GM23338 (cell line): ENCODE data around the gene LRRFIP1. TPM values are rescaled to one million over a fixed set of nuclear protein-coding genes. Genes with fewer than 3 reads are reported as not detected.
A peak's percentile ranks its signal among the peaks of the same experiment; 100 is the strongest.

ENCODE experiments used
- ATAC-seq: fragments of 200-7000 bp; cut with Tn5 transposase; 3 replicates; pipeline ENCODE4 v1.9.1; 2020
- DNase-seq: peaks from one replicate; pipeline ENCODE4 v3.0.0-alpha.2; 2015; ENCODE audit warnings: low spot score
- H2AFZ ChIP-seq: fragments of 200-600 bp; sonication (generic); 2 replicates; pipeline ENCODE4 v1.8.0; 2016; ENCODE audit warnings: antibody characterized with exemption, mild to moderate bottlenecking, moderate library complexity
- H3F3A ChIP-seq: fragments of 200-600 bp; sonication (generic); replicated peaks from 2 replicates; pipeline ENCODE4 v1.8.0; 2017; ENCODE audit warnings: antibody characterized with exemption, mixed run types, low read depth
- H3K27ac ChIP-seq: fragments of 200-600 bp; sonication (generic); 2 replicates; pipeline ENCODE4 v1.6.1; 2016; ENCODE audit warnings: low read depth
- H3K27me3 ChIP-seq: fragments of 200-600 bp; sonication (generic); 2 replicates; pipeline ENCODE4 v1.8.0; 2016; ENCODE audit warnings: mild to moderate bottlenecking, mixed run types, moderate library complexity; ENCODE audit not compliant: insufficient read depth
- H3K36me3 ChIP-seq: fragments of 200-600 bp; sonication (generic); 2 replicates; pipeline ENCODE4 v1.8.0; 2016; ENCODE audit warnings: mild to moderate bottlenecking; ENCODE audit not compliant: insufficient read depth
- H3K4me1 ChIP-seq: fragments of 200-600 bp; sonication (generic); 2 replicates; pipeline ENCODE4 v1.8.0; 2016; ENCODE audit warnings: mild to moderate bottlenecking, moderate library complexity; ENCODE audit not compliant: insufficient read depth
- H3K4me2 ChIP-seq: fragments of 200-600 bp; sonication (generic); 2 replicates; pipeline ENCODE4 v1.7.1; 2017; ENCODE audit warnings: mixed run types
- H3K4me3 ChIP-seq: fragments of 200-600 bp; sonication (generic); 2 replicates; pipeline ENCODE4 v1.6.1; 2016; ENCODE audit warnings: mixed run types
- H3K79me2 ChIP-seq: fragments of 200-600 bp; sonication (generic); replicated peaks from 2 replicates; pipeline ENCODE4 v1.8.0; 2017; ENCODE audit warnings: mild to moderate bottlenecking; ENCODE audit not compliant: insufficient read depth
- H3K9me2 ChIP-seq: fragments of 200-600 bp; sonication (generic); 2 replicates; pipeline ENCODE4 v1.8.0; 2017; ENCODE audit not compliant: insufficient read depth
- H4K20me1 ChIP-seq: fragments of 200-600 bp; sonication (generic); replicated peaks from 2 replicates; pipeline ENCODE4 v1.8.0; 2017; ENCODE audit warnings: mild to moderate bottlenecking; ENCODE audit not compliant: insufficient read depth
- H3K27ac Mint-ChIP-seq: 2 replicates; pipeline ENCODE4 v1.8.0; 2020; ENCODE audit warnings: inconsistent platforms, mild to moderate bottlenecking, moderate library complexity, mixed read lengths
- H3K27me3 Mint-ChIP-seq: 3 replicates; pipeline ENCODE4 v1.8.0; 2022; ENCODE audit warnings: low read depth, mild to moderate bottlenecking, moderate library complexity, mixed read lengths, inconsistent platforms; ENCODE audit not compliant: insufficient read depth, poor library complexity
- H3K36me3 Mint-ChIP-seq: 3 replicates; pipeline ENCODE4 v1.8.0; 2021; ENCODE audit warnings: low read depth, mild to moderate bottlenecking, inconsistent platforms, moderate library complexity, mixed read lengths
- H3K4me1 Mint-ChIP-seq: 3 replicates; pipeline ENCODE4 v1.8.0; 2020; ENCODE audit warnings: mild to moderate bottlenecking, inconsistent platforms, mixed read lengths
- H3K4me3 Mint-ChIP-seq: 3 replicates; pipeline ENCODE4 v1.8.0; 2021; ENCODE audit warnings: moderate library complexity, mild to moderate bottlenecking, inconsistent platforms, mixed read lengths
- H3K9me3 Mint-ChIP-seq: 3 replicates; pipeline ENCODE4 v1.8.0; 2020; ENCODE audit warnings: moderate library complexity, mild to moderate bottlenecking, inconsistent platforms, mixed read lengths
- CREB1 ChIP-seq: fragments of 250-450 bp; sonication (Bioruptor Pico); IDR thresholded peaks from 2 replicates; pipeline ENCODE4 v1.5.0; 2020; ENCODE audit warnings: low read depth, mild to moderate bottlenecking, moderate library complexity
- CTCF ChIP-seq, 2 experiments: fragments of 200-600 bp in 1 of 2; sonication (generic) in 1 of 2; conservative IDR thresholded peaks; 2 replicates each; pipeline versions ENCODE4 v1.5.1 to v1.6.1; 2016 to 2017; ENCODE audit warnings: antibody characterized with exemption in 2 of 2, low read depth in 2 of 2, mild to moderate bottlenecking in 2 of 2, moderate library complexity in 1 of 2
- ETS1 ChIP-seq: IDR thresholded peaks from 2 replicates; pipeline ENCODE4 v1.6.1; 2016; ENCODE audit warnings: antibody characterized with exemption
- EZH2 ChIP-seq: fragments of 200-600 bp; sonication (generic); IDR thresholded peaks from one replicate; pipeline ENCODE4 v1.8.0; 2017; ENCODE audit warnings: antibody characterized with exemption, mild to moderate bottlenecking, low read depth; ENCODE audit not compliant: unreplicated experiment
- EZH2phosphoT487 ChIP-seq: fragments of 200-600 bp; sonication (generic); IDR thresholded peaks from one replicate; pipeline ENCODE4 v1.8.1; 2018; ENCODE audit warnings: antibody characterized with exemption; ENCODE audit not compliant: unreplicated experiment
- NANOG ChIP-seq: IDR thresholded peaks from 2 replicates; pipeline ENCODE4 v1.6.1; 2016; ENCODE audit warnings: antibody characterized with exemption, borderline replicate concordance
- POLR2AphosphoS5 ChIP-seq: IDR thresholded peaks from 2 replicates; pipeline ENCODE4 v1.6.1; 2016; ENCODE audit warnings: antibody characterized with exemption, low read depth
- REST ChIP-seq: IDR thresholded peaks from one replicate; pipeline ENCODE4 v1.6.1; 2018; ENCODE audit warnings: antibody characterized with exemption; ENCODE audit not compliant: unreplicated experiment
- STAT1 ChIP-seq: IDR thresholded peaks from one replicate; pipeline ENCODE4 v1.6.1; 2016; ENCODE audit warnings: antibody characterized with exemption; ENCODE audit not compliant: unreplicated experiment
- ZNF114 ChIP-seq: fragments of 250-450 bp; sonication (Bioruptor Pico); IDR thresholded peaks from 2 replicates; pipeline ENCODE4 v1.5.0; 2020; ENCODE audit warnings: mild to moderate bottlenecking, moderate library complexity
- ZNF331 ChIP-seq: fragments of 250-450 bp; sonication (Bioruptor Pico); IDR thresholded peaks from 2 replicates; pipeline ENCODE4 v1.5.0; 2020; ENCODE audit warnings: low read depth, mild to moderate bottlenecking, moderate library complexity
- polyA plus RNA-seq: library from polyadenylated mRNA; unstranded; fragments of >200 nt; fragmentation: Nextera tagmentation; extraction: Ambion mirVana; gene quantifications from 2 replicates; pipeline ENCODE4 v1.2.1, GENCODE V29; 2016
- total RNA-seq: library from RNA; depleted of rRNA; stranded (reverse); fragments of >200 nt; shearing (Covaris generic); gene quantifications from 2 replicates; pipeline ENCODE4 v1.2.3, GENCODE V29; 2014

The LRRFIP1 gene
- total and polyA plus RNA-seq, 2 experiments from 2014 or later, result 59.6 to 178 TPM

GRCh38 chr2:237603718-237604362 lies 23.5 kb upstream of the LRRFIP1 start:
- TF ChIP-seq POLR2AphosphoS5 (no peak), CREB1 (CRISPR knock-in tag) (no peak), ZNF331 (CRISPR knock-in tag) (no peak), ZNF114 (CRISPR knock-in tag) (no peak)
- peaks cover 42% of the 10 kb centered on the region for H3K4me1 Mint-ChIP-seq
- H3K9me3 Mint-ChIP-seq, result peaks cover 39% of the 10 kb centered on the region
- H3K27ac Mint-ChIP-seq, result peak overlapping the region; percentile 19; the same call in 1 of the 2 replicates
- peaks cover 32% of the 10 kb centered on the region for H3K36me3 Mint-ChIP-seq
- Histone ChIP-seq H2AFZ (0 out of 2 replicates have a peak overlapping the region, but pooled peaks have one; percentile 2), H3K4me3 (no peak overlapping the region), H4K20me1 (no peaks in the 10 kb centered on the region), H3K27me3 (no peaks in the 10 kb centered on the region), H3K79me2 (no peaks in the 10 kb centered on the region), H3K4me1 (peaks cover 24% of the 10 kb centered on the region), H3K27ac (no peak overlapping the region), H3K4me2 (no peak overlapping the region), H3K36me3 (no peaks in the 10 kb centered on the region), H3K9me2 (0 out of 2 replicates have a peak, but pooled peaks cover 4% of the 10 kb centered on the region), H3F3A (peaks cover 2% of the 10 kb centered on the region; the same call in 1 of the 2 replicates)
- peaks cover 39% of the 10 kb centered on the region for H3K27me3 Mint-ChIP-seq
- H3K4me3 Mint-ChIP-seq, result no peak overlapping the region
- ATAC-seq, result peak; percentile 52
- DNase-seq, result peak; percentile 56

- H3K4me1 Mint-ChIP-seq, result peaks cover 38% of the 10 kb centered on the region
- no peak overlapping the region for H3K4me3 Mint-ChIP-seq
- Histone ChIP-seq H3K27ac (no peak overlapping the region), H4K20me1 (no peaks in the 10 kb centered on the region), H3K4me3 (no peak overlapping the region), H3K27me3 (no peaks in the 10 kb centered on the region), H3K79me2 (no peaks in the 10 kb centered on the region), H2AFZ (no peak overlapping the region), H3K4me2 (no peak overlapping the region), H3K36me3 (no peaks in the 10 kb centered on the region), H3K9me2 (0 out of 2 replicates have a peak, but pooled peaks cover 4% of the 10 kb centered on the region), H3F3A (peaks cover 2% of the 10 kb centered on the region; the same call in 1 of the 2 replicates), H3K4me1 (peaks cover 24% of the 10 kb centered on the region)
- peaks cover 35% of the 10 kb centered on the region for H3K36me3 Mint-ChIP-seq
- H3K27me3 Mint-ChIP-seq, result peaks cover 41% of the 10 kb centered on the region
- no peak overlapping the region for H3K27ac Mint-ChIP-seq
- ATAC-seq, result no peak
- no peak for DNase-seq
- H3K9me3 Mint-ChIP-seq, result peaks cover 40% of the 10 kb centered on the region
- no peak for TF ChIP-seq POLR2AphosphoS5
- TF ChIP-seq CREB1 (CRISPR knock-in tag), result no peak
- TF ChIP-seq STAT1, result no peak
- TF ChIP-seq ETS1, result no peak
- TF ChIP-seq CTCF (conservative IDR thresholded peaks at IDR 0.05; ENCODE audit: low read depth in 2 of 2), result no peak
- no peak for TF ChIP-seq ZNF331 (CRISPR knock-in tag)
- no peak for TF ChIP-seq NANOG
- TF ChIP-seq ZNF114 (CRISPR knock-in tag), result no peak
- no peak for TF ChIP-seq EZH2phosphoT487
- no peak for TF ChIP-seq EZH2
- no peak for TF ChIP-seq REST
Observed at GRCh38 chr2:237604391-237604790, 23.0 kb upstream of the LRRFIP1 start.
